PFSK-1 (cell line): ENCODE measurements around the gene DGUOK.

Experiments used
- FOXP2 ChIP-seq: optimal IDR thresholded peaks from 2 replicates; pipeline ENCODE3; 2011; ENCODE audit warnings: borderline replicate concordance, control low read depth, inconsistent platforms; ENCODE audit not compliant: insufficient read depth; ENCODE audit errors: extremely low read length, extremely low read depth
- POLR2AphosphoS5 ChIP-seq: IDR thresholded peaks from 2 replicates; pipeline ENCODE4 v1.6.1; 2012; ENCODE audit warnings: low read depth, mild to moderate bottlenecking, control low read depth, low read length, moderate library complexity
- REST ChIP-seq, 2 experiments: IDR thresholded peaks; 2 replicates each; pipeline versions ENCODE4 v1.6.1 to v1.8.0; 2011 to 2012; ENCODE audit warnings: low read depth in 2 of 2, low read length in 2 of 2, control low read depth in 1 of 2, inconsistent platforms in 1 of 2, mild to moderate bottlenecking in 1 of 2, moderate library complexity in 1 of 2; ENCODE audit not compliant: insufficient read depth in 1 of 2
- SIN3A ChIP-seq: IDR thresholded peaks from 2 replicates; pipeline ENCODE4 v1.6.1; 2012; ENCODE audit warnings: mild to moderate bottlenecking, low read length, moderate library complexity, borderline replicate concordance; ENCODE audit not compliant: insufficient read depth
- TAF1 ChIP-seq: IDR thresholded peaks from 2 replicates; pipeline ENCODE4 v1.6.1; 2012; ENCODE audit warnings: low read length, control low read depth, borderline replicate concordance; ENCODE audit not compliant: insufficient read depth

DGUOK gene

GRCh38 chr2:73935641-73936040, 9.0 kb downstream of the DGUOK start:
- TF ChIP-seq FOXP2: no peak
- no peak for TF ChIP-seq REST (IDR thresholded peaks at IDR 0.05; ENCODE audit: insufficient read depth in 1 of 2, low read depth in 2 of 2, low read length in 2 of 2)

GRCh38 chr2:73937103-73937885, 10.6 kb downstream of the DGUOK start:
- TF ChIP-seq TAF1 (no peak), REST (IDR thresholded peaks at IDR 0.05; ENCODE audit: insufficient read depth in 1 of 2, low read depth in 2 of 2, low read length in 2 of 2) (no peak), FOXP2 (no peak), SIN3A (no peak), POLR2AphosphoS5 (no peak)

- TF ChIP-seq POLR2AphosphoS5: no peak
- no peak for TF ChIP-seq FOXP2
- no peak for TF ChIP-seq REST (IDR thresholded peaks at IDR 0.05; ENCODE audit: insufficient read depth in 1 of 2, low read depth in 2 of 2, low read length in 2 of 2)
- TF ChIP-seq TAF1: no peak
- no peak for TF ChIP-seq SIN3A
Measured at GRCh38 chr2:73937899-73938298, 11.2 kb downstream of the DGUOK start.

- TF ChIP-seq SIN3A: no peak
- no peak for TF ChIP-seq TAF1
- TF ChIP-seq POLR2AphosphoS5: no peak
- no peak for TF ChIP-seq REST (IDR thresholded peaks at IDR 0.05; ENCODE audit: insufficient read depth in 1 of 2, low read depth in 2 of 2, low read length in 2 of 2)
- TF ChIP-seq FOXP2: no peak
Measured at GRCh38 chr2:73938718-73939352, 12.2 kb downstream of the DGUOK start.
